Left lung (tissue), 14 donors: ENCODE results near the gene PHOSPHO2. TPM values are rescaled to one million over a fixed set of nuclear protein-coding genes. Genes with fewer than 3 reads are reported as not detected.
A peak's percentile ranks its signal among the peaks of the same experiment; 100 is the strongest.

ENCODE experiments used
- ATAC-seq: fragments of 200-7000 bp; cut with Tn5 transposase; one replicate; pipeline ENCODE4 v1.9.1; 2020; ENCODE audit warnings: moderate library complexity
- DNase-seq, 4 donors: peaks; one replicate each; pipeline ENCODE4 v3.0.0-alpha.2; 2013 to 2020
- H3K27ac ChIP-seq, 2 donors: fragments of 200-600 bp; sonication (generic) in 1 of 2; one replicate each; pipeline versions ENCODE4 v1.5.0 to v1.8.0; 2020 to 2021
- H3K27me3 ChIP-seq, 2 donors: fragments of 200-600 bp; sonication (generic) in 1 of 2; one replicate each; pipeline versions ENCODE4 v1.5.0 to v1.8.0; 2020 to 2021
- H3K36me3 ChIP-seq, 2 donors: fragments of 200-600 bp; sonication (generic) in 1 of 2; one replicate each; pipeline versions ENCODE4 v1.5.0 to v1.8.0; 2020 to 2021
- H3K4me1 ChIP-seq, 2 donors: fragments of 200-600 bp; one replicate each; pipeline ENCODE4 v1.8.0; 2021
- H3K4me3 ChIP-seq, 2 donors: fragments of 200-600 bp; sonication (generic) in 1 of 2; one replicate each; pipeline versions ENCODE4 v1.5.0 to v1.8.0; 2020 to 2021; ENCODE audit warnings: mild to moderate bottlenecking in 1 of 2
- H3K9me3 ChIP-seq, 2 donors: fragments of 200-600 bp; sonication (generic) in 1 of 2; one replicate each; pipeline versions ENCODE4 v1.5.0 to v1.8.0; 2020 to 2021
- intact Hi-C, 2 donors: fragments of 100-400 bp; cut with DNase I; formaldehyde crosslinking; loops; one replicate each; pipeline versions ENCODE4 v1.11.2 to v1.14.2; 2022
- long read RNA-seq, 12 donors: library from polyadenylated mRNA in 2 of 12; unstranded in 2 of 12; transcript quantifications; one replicate each; pipeline ENCODE4 v2.0.0 and lab custom pipeline, GENCODE V29; 2019 to 2026
- polyA plus RNA-seq, 6 donors: library from polyadenylated mRNA; unstranded; fragments of 120-200 nt; gene quantifications; one replicate each; pipeline ENCODE4 v1.2.1, GENCODE V29; 2013; ENCODE audit not compliant: insufficient read length in 6 of 6
- total RNA-seq, 2 donors: library from RNA; stranded (reverse); fragmentation: NEBNext Ultra II Directional; extraction: Animal tissue kit (Norgen Biotek cat#: 25700); gene quantifications; one replicate each; pipeline ENCODE4 v1.2.1, GENCODE V29; 2021
- TF ChIP-seq, protein P1 (sequence below), 2 donors: fragments of 200-600 bp; sonication (generic) in 1 of 2; IDR thresholded peaks; one replicate each; pipeline versions ENCODE4 v1.5.0 to v1.8.0; 2021; ENCODE audit warnings: antibody characterized with exemption in 2 of 2
- donor health status: DM: no; HTN: yes; CAD: no.
- donor health status: DM: no; HTN: no; CAD: no.

The PHOSPHO2 gene
- total RNA-seq (1 to 10 TPM; 5.4 to 6.6 TPM), polyA plus RNA-seq (10 to 100 TPM; 12.3 to 17.9 (median 15.8) TPM)
- long read RNA-seq, donor 1, partial matches to known transcripts, result 0 of 2 reads
- long read RNA-seq, donor 1, other reads (novel, unspliced or antisense), result 0 of 2 reads
- long read RNA-seq, donor 2, transcript PHOSPHO2-201 (4 exons, 1,125 nt), result major isoform, 7 of 7 reads
- long read RNA-seq, donor 2, partial matches to known transcripts, result 0 of 7 reads
- long read RNA-seq, donor 2, other reads (novel, unspliced or antisense), result 0 of 7 reads
- long read RNA-seq, donor 3, partial matches to known transcripts, result 0 of 2 reads
- long read RNA-seq, donor 3, other reads (novel, unspliced or antisense), result 0 of 2 reads
- long read RNA-seq, donor 4, partial matches to known transcripts, result 0 of 5 reads
- long read RNA-seq, donor 4, other reads (novel, unspliced or antisense), result 1 of 5 reads
- long read RNA-seq, donor 5, partial matches to known transcripts, result 0 of 4 reads
- long read RNA-seq, donor 5, other reads (novel, unspliced or antisense), result 0 of 4 reads
- long read RNA-seq, donor 6, partial matches to known transcripts, result 0 of 4 reads
- long read RNA-seq, donor 6, other reads (novel, unspliced or antisense), result 0 of 4 reads
- long read RNA-seq, donor 7, transcript PHOSPHO2-201 (4 exons, 1,125 nt), result major isoform, 5 of 6 reads
- long read RNA-seq, donor 7, partial matches to known transcripts, result 0 of 6 reads
- long read RNA-seq, donor 7, other reads (novel, unspliced or antisense), result 0 of 6 reads
- long read RNA-seq, donor 8, partial matches to known transcripts, result 0 of 1 reads
- long read RNA-seq, donor 8, other reads (novel, unspliced or antisense), result 0 of 1 reads
- long read RNA-seq, donor 9, result 0 reads
- long read RNA-seq, donor 10, partial matches to known transcripts, result 0 of 1 reads
- long read RNA-seq, donor 10, other reads (novel, unspliced or antisense), result 0 of 1 reads
- long read RNA-seq, donor 11, partial matches to known transcripts, result 0 of 2 reads
- long read RNA-seq, donor 11, other reads (novel, unspliced or antisense), result 0 of 2 reads
- long read RNA-seq, donor 12, partial matches to known transcripts, result 0 of 4 reads
- long read RNA-seq, donor 12, other reads (novel, unspliced or antisense), result 0 of 4 reads

DNA sequence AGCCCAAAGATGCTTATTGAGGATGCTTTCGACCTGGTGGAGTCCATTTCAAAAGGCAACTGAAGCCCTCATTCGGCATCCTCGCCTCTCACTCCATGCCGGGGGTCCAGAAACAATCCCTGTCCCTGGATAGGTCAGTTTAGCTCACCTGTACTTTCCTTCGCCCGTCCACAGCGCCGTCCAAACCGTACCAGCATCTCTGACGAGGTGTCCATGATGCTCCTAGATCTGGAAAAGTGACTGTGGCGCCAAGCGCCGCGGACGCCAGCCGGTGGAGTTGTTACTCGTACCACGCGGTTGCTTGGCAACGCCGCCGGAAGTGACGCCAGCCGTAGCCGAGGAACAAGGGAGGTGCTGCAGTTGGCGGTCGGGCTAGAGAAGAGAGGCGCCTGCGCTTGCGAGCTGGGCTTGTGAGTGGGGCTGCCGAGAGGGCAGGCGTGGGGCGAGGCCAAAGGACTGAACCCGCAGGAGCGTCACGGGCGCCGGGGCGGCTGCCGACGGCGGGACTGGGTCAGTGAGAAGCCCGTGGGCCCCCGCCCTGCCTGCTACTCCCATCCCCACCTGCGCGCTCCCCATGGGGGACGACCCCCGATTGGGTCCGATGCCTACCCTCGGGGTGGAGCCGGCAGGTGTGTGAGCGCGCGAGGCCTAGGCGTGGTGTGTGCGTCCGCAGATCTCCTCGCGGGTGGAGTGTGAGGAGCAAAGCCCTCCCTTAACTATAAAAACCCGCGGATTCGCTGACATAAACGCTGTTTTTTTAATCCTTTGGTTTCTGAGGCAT lies at the start of gene PHOSPHO2, which contains the start of gene CFAP210:
Gene PHOSPHO2 (plus strand): TSS at position 357 of the 781 bp plus-strand sequence. CDS start 6,503 bp downstream, outside the sequence.
Gene CFAP210 (minus strand): TSS at position 293 of the 781 bp plus-strand sequence. CDS start 78 bp downstream, at position 215.
- H3K27me3 ChIP-seq, result no peaks in the 10 kb centered on the region
- H3K9me3 ChIP-seq, result peaks cover 0 to 12% of the 10 kb centered on the region in 2 donors
- peaks cover 6 to 18% of the 10 kb centered on the region in 2 donors for H3K4me1 ChIP-seq
- ATAC-seq, result peak; percentile 99
- H3K27ac ChIP-seq, result peak within 1 kb of the TSS; percentile 83 to 91
- intact Hi-C loops, result no loop called here
- TF ChIP-seq, protein P1, sequence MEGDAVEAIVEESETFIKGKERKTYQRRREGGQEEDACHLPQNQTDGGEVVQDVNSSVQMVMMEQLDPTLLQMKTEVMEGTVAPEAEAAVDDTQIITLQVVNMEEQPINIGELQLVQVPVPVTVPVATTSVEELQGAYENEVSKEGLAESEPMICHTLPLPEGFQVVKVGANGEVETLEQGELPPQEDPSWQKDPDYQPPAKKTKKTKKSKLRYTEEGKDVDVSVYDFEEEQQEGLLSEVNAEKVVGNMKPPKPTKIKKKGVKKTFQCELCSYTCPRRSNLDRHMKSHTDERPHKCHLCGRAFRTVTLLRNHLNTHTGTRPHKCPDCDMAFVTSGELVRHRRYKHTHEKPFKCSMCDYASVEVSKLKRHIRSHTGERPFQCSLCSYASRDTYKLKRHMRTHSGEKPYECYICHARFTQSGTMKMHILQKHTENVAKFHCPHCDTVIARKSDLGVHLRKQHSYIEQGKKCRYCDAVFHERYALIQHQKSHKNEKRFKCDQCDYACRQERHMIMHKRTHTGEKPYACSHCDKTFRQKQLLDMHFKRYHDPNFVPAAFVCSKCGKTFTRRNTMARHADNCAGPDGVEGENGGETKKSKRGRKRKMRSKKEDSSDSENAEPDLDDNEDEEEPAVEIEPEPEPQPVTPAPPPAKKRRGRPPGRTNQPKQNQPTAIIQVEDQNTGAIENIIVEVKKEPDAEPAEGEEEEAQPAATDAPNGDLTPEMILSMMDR (IDR thresholded peaks at IDR 0.05), result no peak
- DNase-seq, result peak; percentile 96 to 100 (median 98)
- H3K4me3 ChIP-seq, result peak within 1 kb of the TSS; percentile 62 to 90
- H3K36me3 ChIP-seq, result peaks cover 0 to 6% of the 10 kb centered on the region in 2 donors

- Histone ChIP-seq H3K4me3 (no peak overlapping the region), H3K36me3 (no peaks in the 10 kb centered on the region), H3K27me3 (no peaks in the 10 kb centered on the region), H3K4me1 (no peaks in the 10 kb centered on the region), H3K27ac (no peak overlapping the region), H3K9me3 (no peaks in the 10 kb centered on the region)
- ATAC-seq (no peak), DNase-seq (no peak)
- TF ChIP-seq, protein P1 (IDR thresholded peaks at IDR 0.05), result no peak
- intact Hi-C loops, result no loop called here
These were observed 46.8 kb upstream of the PHOSPHO2 start for GRCh38 chr2:169647496-169647895.

GRCh38 chr2:169649278-169649677 lies 45.0 kb upstream of the PHOSPHO2 start:
- H3K27me3 ChIP-seq, result no peaks in the 10 kb centered on the region
- no peaks in the 10 kb centered on the region for H3K9me3 ChIP-seq
- TF ChIP-seq, protein P1 (IDR thresholded peaks at IDR 0.05), result no peak
- H3K4me3 ChIP-seq, result no peak overlapping the region
- no peak for DNase-seq
- no peak for ATAC-seq
- H3K4me1 ChIP-seq, result no peaks in the 10 kb centered on the region
- H3K27ac ChIP-seq, result no peak overlapping the region
- H3K36me3 ChIP-seq, result no peaks in the 10 kb centered on the region
- intact Hi-C loops, result no loop called here

DNA sequence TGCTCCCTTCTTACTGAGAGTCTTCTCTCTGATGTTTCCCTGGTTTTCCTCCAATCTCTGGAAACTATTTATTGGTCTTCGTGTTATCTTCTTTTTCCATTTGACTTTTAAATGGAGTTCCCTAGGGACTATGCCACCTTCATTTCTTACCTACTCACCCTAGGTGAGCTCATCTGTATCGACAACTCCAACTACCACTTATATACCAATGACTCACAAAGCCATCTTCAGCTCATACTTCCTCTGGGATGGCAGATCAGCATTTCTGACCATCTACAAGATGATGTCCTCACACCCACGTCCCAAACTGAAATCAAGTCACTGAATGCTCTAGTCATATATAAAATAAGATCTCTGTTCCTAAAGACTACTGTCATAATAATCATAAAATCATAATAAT lies 40.6 kb upstream of the PHOSPHO2 start:
- H3K27me3 ChIP-seq, result no peaks in the 10 kb centered on the region
- no peak for ATAC-seq
- TF ChIP-seq, protein P1 (IDR thresholded peaks at IDR 0.05), result no peak
- H3K36me3 ChIP-seq, result no peaks in the 10 kb centered on the region
- intact Hi-C loops, result no loop called here
- no peak overlapping the region for H3K27ac ChIP-seq
- H3K4me3 ChIP-seq, result no peak overlapping the region
- no peaks in the 10 kb centered on the region for H3K9me3 ChIP-seq
- DNase-seq, result no peak
- H3K4me1 ChIP-seq, result no peaks in the 10 kb centered on the region
